OCI-LY7 (cell line): ENCODE results near the gene SOCS7. TPM values are rescaled to one million over a fixed set of nuclear protein-coding genes. Genes with fewer than 3 reads are reported as not detected.

Experiments
- BruUV-seq: library from RNA; stranded (reverse); fragments of 400-500 nt; replicated peaks from 2 replicates; lab custom pipeline; 2021; lab: Mats Ljungman, UMichigan
- CTCF ChIA-PET: fragments of 300-600 bp; sonication (Branson Sonifier 250); formaldehyde crosslinking; loops from one replicate; lab custom pipeline; 2022; ENCODE audit warnings: antibody characterized with exemption; ENCODE audit not compliant: unreplicated experiment; lab: Charles Lee
- POLR2A ChIA-PET: fragments of 300-600 bp; sonication (Branson Sonifier 250); formaldehyde crosslinking; loops from one replicate; lab custom pipeline; 2022; ENCODE audit warnings: antibody characterized with exemption; lab: Charles Lee
- DNase-seq: peaks from one replicate; pipeline ENCODE4 v3.0.0-alpha.2; 2015; ENCODE audit warnings: low spot score
- H2AFZ ChIP-seq: fragments of 200-600 bp; sonication (generic), shearing (Covaris generic); 2 replicates; pipeline ENCODE4 v1.6.1; 2014; ENCODE audit warnings: mild to moderate bottlenecking, antibody characterized with exemption, low read length, moderate library complexity
- H3K27ac ChIP-seq: fragments of 200-600 bp; sonication (generic); 2 replicates; pipeline ENCODE4 v1.5.1; 2014; ENCODE audit warnings: mixed run types, low read depth, mild to moderate bottlenecking, moderate library complexity, low read length, inconsistent platforms; ENCODE audit not compliant: poor library complexity, severe bottlenecking
- H3K36me3 ChIP-seq: fragments of 200-600 bp; sonication (generic); 2 replicates; pipeline ENCODE4 v1.6.1; 2014; ENCODE audit warnings: mild to moderate bottlenecking, antibody characterized with exemption, low read length, moderate library complexity, mixed read lengths; ENCODE audit not compliant: insufficient read depth
- H3K4me1 ChIP-seq: fragments of 200-600 bp; sonication (generic); 2 replicates; pipeline ENCODE4 v1.5.1; 2014; ENCODE audit warnings: mild to moderate bottlenecking, low read length; ENCODE audit not compliant: insufficient read depth, poor library complexity, severe bottlenecking
- H3K4me2 ChIP-seq: fragments of 200-600 bp; sonication (generic); 2 replicates; pipeline ENCODE4 v1.6.1; 2014; ENCODE audit warnings: mild to moderate bottlenecking, low read length
- H3K4me3 ChIP-seq: fragments of 200-600 bp; sonication (generic); 2 replicates; pipeline ENCODE4 v1.5.1; 2014; ENCODE audit warnings: mild to moderate bottlenecking, low read depth, low read length; ENCODE audit not compliant: poor library complexity, severe bottlenecking
- H3K79me2 ChIP-seq: fragments of 200-600 bp; sonication (generic); 2 replicates; pipeline ENCODE4 v1.6.1; 2016; ENCODE audit warnings: low read depth, mild to moderate bottlenecking, low read length, moderate library complexity, mixed read lengths; ENCODE audit not compliant: insufficient read depth
- H3K9me2 ChIP-seq: fragments of 200-600 bp; sonication (generic); 2 replicates; pipeline ENCODE4 v1.6.1; 2016; ENCODE audit warnings: mild to moderate bottlenecking, low read length, mixed read lengths; ENCODE audit not compliant: insufficient read depth
- H3K9me3 ChIP-seq: fragments of 200-600 bp; sonication (generic); 2 replicates; pipeline ENCODE4 v1.6.1; 2014; ENCODE audit warnings: mild to moderate bottlenecking, mixed run types, low read length, mixed read lengths
- H4K20me1 ChIP-seq: fragments of 200-600 bp; sonication (generic); 2 replicates; pipeline ENCODE4 v1.6.1; 2014; ENCODE audit warnings: mild to moderate bottlenecking, antibody characterized with exemption, low read length, moderate library complexity, mixed read lengths; ENCODE audit not compliant: insufficient read depth
- CTCF ChIP-seq: fragments of 200-600 bp; sonication (generic); conservative IDR thresholded peaks from 2 replicates; pipeline ENCODE4 v1.5.1; 2014; ENCODE audit warnings: mild to moderate bottlenecking, antibody characterized with exemption, low read length, moderate library complexity, mixed read lengths
- EZH2phosphoT487 ChIP-seq: fragments of 200-600 bp; sonication (generic); IDR thresholded peaks from 2 replicates; pipeline ENCODE4 v1.6.1; 2018; ENCODE audit warnings: low read depth, borderline replicate concordance, mild to moderate bottlenecking, mixed run types, antibody characterized with exemption, low read length, moderate library complexity, mixed read lengths
- intact Hi-C: fragments of 100-400 bp; cut with micrococcal nuclease; formaldehyde crosslinking; loops from one replicate; pipeline ENCODE4 v1.10.0; 2022; ENCODE audit not compliant: unreplicated experiment
- total RNA-seq, 2 experiments: library from RNA; depleted of rRNA in 1 of 2; stranded (reverse); fragments of >200 nt in 1 of 2; shearing (Covaris generic) in 1 of 2; gene quantifications; 2 replicates each; pipeline ENCODE4 v1.2.3, GENCODE V29; 2014 to 2022

The SOCS7 gene
- total RNA-seq, 2 experiments from 2014 or later, result 36.1 to 39.1 TPM

- CTCF ChIA-PET, result interaction anchor here (1.0 kb wide), 1 partner anchor 9 kb away, joined by 3 read pairs; no protein-coding TSS in a partner anchor
- BruUV-seq, result no TSS peak
- intact Hi-C loops, result no loop called here
These were observed 10.2 kb downstream of the SOCS7 start for GRCh38 chr17:38361694-38362465.

GRCh38 chr17:38363016-38363415 is 11.4 kb downstream of the SOCS7 start:
- Histone ChIP-seq H3K4me2 (no peak overlapping the region), H2AFZ (no peak overlapping the region), H3K9me2 (no peaks in the 10 kb centered on the region), H3K4me3 (no peak overlapping the region), H3K36me3 (peaks cover 36% of the 10 kb centered on the region; the same call in 1 of the 2 replicates), H3K79me2 (no peaks in the 10 kb centered on the region), H3K27ac (no peak overlapping the region), H3K4me1 (no peaks in the 10 kb centered on the region), H3K9me3 (no peaks in the 10 kb centered on the region), H4K20me1 (no peaks in the 10 kb centered on the region)
- ChIA-PET CTCF (no interaction called here), POLR2A (interaction anchor here (1.3 kb wide), 1 partner anchor 8 kb away, joined by 3 read pairs; no protein-coding TSS in a partner anchor)
- DNase-seq, result no peak
- intact Hi-C loops, result no loop called here
- no TSS peak for BruUV-seq
- TF ChIP-seq CTCF (no peak), EZH2phosphoT487 (no peak)

More at GRCh38 chr17:38361694-38362465, 10.2 kb downstream of the SOCS7 start:
- H3K9me2 ChIP-seq, result no peaks in the 10 kb centered on the region
- peaks cover 31% of the 10 kb centered on the region; the same call in 1 of the 2 replicates for H3K36me3 ChIP-seq
- DNase-seq, result no peak
- H2AFZ ChIP-seq, result no peak overlapping the region
- H4K20me1 ChIP-seq, result no peaks in the 10 kb centered on the region
- H3K4me2 ChIP-seq, result no peak overlapping the region
- no peaks in the 10 kb centered on the region for H3K9me3 ChIP-seq
- H3K4me3 ChIP-seq, result no peak overlapping the region
- H3K4me1 ChIP-seq, result peaks cover 7% of the 10 kb centered on the region
- no peak for TF ChIP-seq CTCF
- TF ChIP-seq EZH2phosphoT487, result no peak
- no peaks in the 10 kb centered on the region for H3K79me2 ChIP-seq
- H3K27ac ChIP-seq, result no peak overlapping the region
- POLR2A ChIA-PET, result interaction anchor here (0.9 kb wide), 1 partner anchor 568 kb away, joined by 3 read pairs; no protein-coding TSS in a partner anchor

GRCh38 chr17:38364741-38365140 is 13.1 kb downstream of the SOCS7 start:
- Histone ChIP-seq H3K4me3 (no peak overlapping the region), H4K20me1 (no peaks in the 10 kb centered on the region), H3K9me2 (no peaks in the 10 kb centered on the region), H3K79me2 (no peaks in the 10 kb centered on the region), H3K4me1 (no peaks in the 10 kb centered on the region), H3K27ac (no peak overlapping the region), H3K9me3 (no peaks in the 10 kb centered on the region), H3K36me3 (peaks cover 50% of the 10 kb centered on the region), H2AFZ (no peak overlapping the region), H3K4me2 (no peak overlapping the region)
- ChIA-PET CTCF (no interaction called here), POLR2A (no interaction called here)
- TF ChIP-seq CTCF, result no peak
- no peak for TF ChIP-seq EZH2phosphoT487
- intact Hi-C loops, result no loop called here
- no TSS peak for BruUV-seq
- DNase-seq, result no peak
